Fibroblast of villous mesenchyme (primary cell): Measurements from ENCODE around the gene RHOF. TPM values are rescaled to one million over a fixed set of nuclear protein-coding genes. Genes with fewer than 3 reads are reported as not detected.
A peak's percentile ranks its signal among the peaks of the same experiment; 100 is the strongest.

Experiments used
- DNase-seq: peaks from one replicate; pipeline ENCODE4 v3.0.0-alpha.2; 2010; ENCODE audit warnings: low read depth
- H3K4me3 ChIP-seq: 2 replicates; pipeline ENCODE4 v1.5.1; 2011; ENCODE audit warnings: low read depth, mild to moderate bottlenecking, low read length
- CTCF ChIP-seq: IDR thresholded peaks from 2 replicates; pipeline ENCODE4 v1.5.1; 2012; ENCODE audit warnings: low read depth, mild to moderate bottlenecking, low read length; ENCODE audit not compliant: insufficient read depth
- total RNA-seq: library from RNA; depleted of rRNA; stranded (reverse); fragments of >200 nt; gene quantifications from 2 replicates; pipeline ENCODE4 v1.2.3, GENCODE V29; 2012

Gene RHOF
- total RNA-seq, 1 donor: 11.7 TPM

- no peak overlapping the region for H3K4me3 ChIP-seq
- DNase-seq: peak; percentile 33
- no peak for TF ChIP-seq CTCF
Observed at GRCh38 chr12:121789800-121790728, 3.4 kb downstream of the RHOF start.

GRCh38 chr12:121789233-121789781 is 4.2 kb downstream of the RHOF start:
- TF ChIP-seq CTCF: no peak

GRCh38 chr12:121788176-121788818 is 5.2 kb downstream of the RHOF start:
- TF ChIP-seq CTCF: no peak

More at GRCh38 chr12:121789233-121789781, 4.2 kb downstream of the RHOF start:
- no peak overlapping the region for H3K4me3 ChIP-seq
- DNase-seq: no peak

GRCh38 chr12:121787063-121788025 is 6.1 kb downstream of the RHOF start:
- no peak for DNase-seq
- H3K4me3 ChIP-seq: no peak overlapping the region
- no peak for TF ChIP-seq CTCF

More at GRCh38 chr12:121788176-121788818, 5.2 kb downstream of the RHOF start:
- H3K4me3 ChIP-seq: no peak overlapping the region
- DNase-seq: no peak

- no peak for TF ChIP-seq CTCF
- peak; percentile 88 for DNase-seq
- H3K4me3 ChIP-seq: no peak overlapping the region
Observed at GRCh38 chr12:121786440-121786825, 7.1 kb downstream of the RHOF start.

GRCh38 chr12:121784460-121784859 is 9.0 kb downstream of the RHOF start:
- DNase-seq: peak; percentile 73
- H3K4me3 ChIP-seq: no peak overlapping the region
- no peak for TF ChIP-seq CTCF
